ENCODE results near the gene TWSG1. TPM values are rescaled to one million over a fixed set of nuclear protein-coding genes. Genes with fewer than 3 reads are reported as not detected.
A peak's percentile ranks its signal among the peaks of the same experiment; 100 is the strongest.

TWSG1 gene
- total and polyA plus RNA-seq, 3 experiments from 2014 or later, result 4.9 to 14.2 (median 13.1) TPM

GRCh38 chr18:9328776-9329175 is 5.8 kb upstream of the TWSG1 start:
- Mint-ChIP-seq H3K9me3 (peaks cover 0 to 4% (median 0%) of the 10 kb centered on the region in 5 donors), H3K27me3 (peaks cover 0 to 3% of the 10 kb centered on the region in 2 donors), H3K27ac (no peak overlapping the region), H3K4me3 (no peak overlapping the region), H3K4me1 (peaks cover 1 to 2% (median 1%) of the 10 kb centered on the region in 3 donors), H3K36me3 (no peaks in the 10 kb centered on the region)
- Histone ChIP-seq H3K4me1 (ENCODE audit: insufficient read depth, low read length) (no peaks in the 10 kb centered on the region), H3K27ac (ENCODE audit: low read depth, low read length) (no peak overlapping the region), H3K4me3 (ENCODE audit: low read length) (no peak overlapping the region), H3K9me3 (ENCODE audit: low read length) (no peaks in the 10 kb centered on the region), H3K36me3 (ENCODE audit: insufficient read depth, low read length) (no peaks in the 10 kb centered on the region), H3K27me3 (ENCODE audit: insufficient read depth, low read length, poor library complexity, severe bottlenecking) (no peaks in the 10 kb centered on the region)
- CTCF ChIA-PET, result no interaction called here
- POLR2A ChIA-PET, result no interaction called here
- DNase-seq, result no peak

- ChIA-PET CTCF (no interaction called here), POLR2A (no interaction called here)
- Histone ChIP-seq H3K9me3 (ENCODE audit: low read length) (no peaks in the 10 kb centered on the region), H3K27ac (ENCODE audit: low read depth, low read length) (no peak overlapping the region), H3K4me3 (ENCODE audit: low read length) (no peak overlapping the region), H3K27me3 (ENCODE audit: insufficient read depth, low read length, poor library complexity, severe bottlenecking) (no peaks in the 10 kb centered on the region), H3K4me1 (ENCODE audit: insufficient read depth, low read length) (no peaks in the 10 kb centered on the region), H3K36me3 (ENCODE audit: insufficient read depth, low read length) (no peaks in the 10 kb centered on the region)
- H3K4me1 Mint-ChIP-seq, result peaks cover 5 to 6% (median 5%) of the 10 kb centered on the region in 3 donors
- H3K4me3 Mint-ChIP-seq, result no peak overlapping the region
- H3K9me3 Mint-ChIP-seq, result peaks cover 0 to 4% (median 0%) of the 10 kb centered on the region in 5 donors
- H3K27me3 Mint-ChIP-seq, result peaks cover 0 to 3% of the 10 kb centered on the region in 2 donors
- no peak for DNase-seq
- H3K27ac Mint-ChIP-seq, result no peak overlapping the region
- peaks cover 0 to 3% (median 0%) of the 10 kb centered on the region in 3 donors for H3K36me3 Mint-ChIP-seq
Measured at GRCh38 chr18:9329471-9329870, 5.1 kb upstream of the TWSG1 start.

GRCh38 chr18:9330419-9330818 is 4.2 kb upstream of the TWSG1 start:
- H3K27ac Mint-ChIP-seq, result peak overlapping the region in 1 of 8 donors; percentile 5
- Histone ChIP-seq H3K4me3 (ENCODE audit: low read length) (no peak overlapping the region), H3K27me3 (ENCODE audit: insufficient read depth, low read length, poor library complexity, severe bottlenecking) (no peaks in the 10 kb centered on the region), H3K9me3 (ENCODE audit: low read length) (no peaks in the 10 kb centered on the region), H3K27ac (ENCODE audit: low read depth, low read length) (no peak overlapping the region), H3K4me1 (ENCODE audit: insufficient read depth, low read length) (peaks cover 3% of the 10 kb centered on the region), H3K36me3 (ENCODE audit: insufficient read depth, low read length) (no peaks in the 10 kb centered on the region)
- peaks cover 0 to 3% of the 10 kb centered on the region in 2 donors for H3K27me3 Mint-ChIP-seq
- no peak for DNase-seq
- peaks cover 0 to 4% (median 0%) of the 10 kb centered on the region in 5 donors for H3K9me3 Mint-ChIP-seq
- CTCF ChIA-PET, result no interaction called here
- H3K4me3 Mint-ChIP-seq, result peak overlapping the region in 1 of 7 donors; percentile 10
- POLR2A ChIA-PET, result no interaction called here
- H3K4me1 Mint-ChIP-seq, result peaks cover 8 to 9% (median 9%) of the 10 kb centered on the region in 3 donors
- peaks cover 0 to 3% (median 0%) of the 10 kb centered on the region in 3 donors for H3K36me3 Mint-ChIP-seq

- H3K27me3 Mint-ChIP-seq, result no peaks in the 10 kb centered on the region
- H3K4me3 Mint-ChIP-seq, result peak overlapping the region; percentile 82 to 94 (median 91)
- H3K9me3 Mint-ChIP-seq, result peaks cover 0 to under 1% (median 0%) of the 10 kb centered on the region in 5 donors
- peaks cover 6% of the 10 kb centered on the region for H3K4me1 ChIP-seq (ENCODE audit: insufficient read depth, low read length)
- peaks cover 0 to 13% (median 8%) of the 10 kb centered on the region in 3 donors for H3K36me3 Mint-ChIP-seq
- H3K27ac Mint-ChIP-seq, result peak overlapping the region; percentile 55 to 95 (median 86)
- ChIA-PET CTCF (interaction anchor here (0.8 to 1.7 kb wide), 6 partner anchors 12 to 260 kb away, joined by 3 to 7 read pairs (median 3); no protein-coding TSS in a partner anchor), POLR2A (interaction anchor here (0.6 to 2.3 kb wide), 6 partner anchors 71 to 232 kb away, joined by 3 to 19 read pairs (median 3); partner anchors contain the start of genes ANKRD12 and NDUFV2)
- H3K4me3 ChIP-seq (ENCODE audit: low read length), result peak overlapping the region; percentile 92
- H3K9me3 ChIP-seq (ENCODE audit: low read length), result no peaks in the 10 kb centered on the region
- no peaks in the 10 kb centered on the region for H3K27me3 ChIP-seq (ENCODE audit: insufficient read depth, low read length, poor library complexity, severe bottlenecking)
- H3K4me1 Mint-ChIP-seq, result peaks cover 19 to 34% (median 31%) of the 10 kb centered on the region in 3 donors
- H3K36me3 ChIP-seq (ENCODE audit: insufficient read depth, low read length), result no peaks in the 10 kb centered on the region
- DNase-seq, result peak in 2 of 5 donors; percentile 2 to 23
- H3K27ac ChIP-seq (ENCODE audit: low read depth, low read length), result peak overlapping the region; percentile 79
Measured at GRCh38 chr18:9333441-9334328, 888 bp upstream of the TWSG1 start.

- H3K9me3 ChIP-seq (ENCODE audit: low read length), result no peaks in the 10 kb centered on the region
- H3K27me3 ChIP-seq (ENCODE audit: insufficient read depth, low read length, poor library complexity, severe bottlenecking), result no peaks in the 10 kb centered on the region
- H3K27ac ChIP-seq (ENCODE audit: low read depth, low read length), result peak overlapping the region; percentile 64
- peaks cover 19 to 34% (median 31%) of the 10 kb centered on the region in 3 donors for H3K4me1 Mint-ChIP-seq
- H3K4me1 ChIP-seq (ENCODE audit: insufficient read depth, low read length), result peaks cover 6% of the 10 kb centered on the region
- peak overlapping the region; percentile 82 to 94 (median 91) for H3K4me3 Mint-ChIP-seq
- peak overlapping the region in 6 of 8 donors; percentile 9 to 89 (median 48) for H3K27ac Mint-ChIP-seq
- no peaks in the 10 kb centered on the region for H3K9me3 Mint-ChIP-seq
- no peaks in the 10 kb centered on the region for H3K36me3 ChIP-seq (ENCODE audit: insufficient read depth, low read length)
- H3K4me3 ChIP-seq (ENCODE audit: low read length), result peak overlapping the region; percentile 35
- ChIA-PET POLR2A (interaction anchor here (1.5 to 2.3 kb wide), 2 partner anchors 198 to 233 kb away, joined by 3 to 19 read pairs; partner anchors contain the start of genes ANKRD12 and NDUFV2), CTCF (interaction anchor here (1.0 to 1.7 kb wide), 3 partner anchors 15 to 220 kb away, joined by 4 to 7 read pairs (median 4); no protein-coding TSS in a partner anchor)
- H3K36me3 Mint-ChIP-seq, result peaks cover 0 to 16% (median 9%) of the 10 kb centered on the region in 3 donors
- DNase-seq, result peak in 3 of 5 donors; percentile 22 to 58 (median 25)
- no peaks in the 10 kb centered on the region for H3K27me3 Mint-ChIP-seq
Measured at GRCh38 chr18:9334973-9335696, 562 bp downstream of the TWSG1 start.

- POLR2A ChIA-PET, result no interaction called here
- H3K9me3 Mint-ChIP-seq, result no peaks in the 10 kb centered on the region
- Histone ChIP-seq H3K27me3 (ENCODE audit: insufficient read depth, low read length, poor library complexity, severe bottlenecking) (no peaks in the 10 kb centered on the region), H3K27ac (ENCODE audit: low read depth, low read length) (peak overlapping the region; percentile 64), H3K4me1 (ENCODE audit: insufficient read depth, low read length) (peaks cover 6% of the 10 kb centered on the region), H3K36me3 (ENCODE audit: insufficient read depth, low read length) (peaks cover 4% of the 10 kb centered on the region), H3K9me3 (ENCODE audit: low read length) (no peaks in the 10 kb centered on the region), H3K4me3 (ENCODE audit: low read length) (peak overlapping the region; percentile 35)
- H3K36me3 Mint-ChIP-seq, result peaks cover 4 to 19% (median 9%) of the 10 kb centered on the region in 3 donors
- CTCF ChIA-PET, result no interaction called here
- H3K27ac Mint-ChIP-seq, result peak overlapping the region in 4 of 8 donors; percentile 17 to 89 (median 42)
- H3K4me3 Mint-ChIP-seq, result peak overlapping the region; percentile 82 to 94 (median 87)
- peaks cover 19 to 34% (median 31%) of the 10 kb centered on the region in 3 donors for H3K4me1 Mint-ChIP-seq
- no peak for DNase-seq
- H3K27me3 Mint-ChIP-seq, result no peaks in the 10 kb centered on the region
Measured at GRCh38 chr18:9335697-9336045, 1.1 kb downstream of the TWSG1 start.

- Mint-ChIP-seq H3K27ac (peak overlapping the region in 2 of 8 donors; percentile 9 to 37), H3K4me3 (peak overlapping the region in 2 of 7 donors; percentile 19 to 51)
- POLR2A ChIA-PET, result no interaction called here
Measured at GRCh38 chr18:9336827-9337226, 2.3 kb downstream of the TWSG1 start.

More at GRCh38 chr18:9336827-9337226, 2.3 kb downstream of the TWSG1 start:
- no peak for DNase-seq
- H3K4me1 Mint-ChIP-seq, result peaks cover 19 to 39% (median 31%) of the 10 kb centered on the region in 3 donors
- H3K36me3 Mint-ChIP-seq, result peaks cover 4 to 26% (median 14%) of the 10 kb centered on the region in 3 donors
- no peaks in the 10 kb centered on the region for H3K27me3 Mint-ChIP-seq
- Histone ChIP-seq H3K27ac (ENCODE audit: low read depth, low read length) (no peak overlapping the region), H3K4me1 (ENCODE audit: insufficient read depth, low read length) (peaks cover 6% of the 10 kb centered on the region), H3K36me3 (ENCODE audit: insufficient read depth, low read length) (peaks cover 4% of the 10 kb centered on the region), H3K27me3 (ENCODE audit: insufficient read depth, low read length, poor library complexity, severe bottlenecking) (no peaks in the 10 kb centered on the region), H3K4me3 (ENCODE audit: low read length) (no peak overlapping the region), H3K9me3 (ENCODE audit: low read length) (no peaks in the 10 kb centered on the region)
- no peaks in the 10 kb centered on the region for H3K9me3 Mint-ChIP-seq
- CTCF ChIA-PET, result no interaction called here

All from CD8-positive, alpha-beta memory T cell (primary cell).